IMR-90 (cell line): ENCODE measurements around the gene TRMT11. TPM values are rescaled to one million over a fixed set of nuclear protein-coding genes. Genes with fewer than 3 reads are reported as not detected.

Source experiments
- ATAC-seq: fragments of 200-7000 bp; cut with Tn5 transposase; 2 replicates; pipeline ENCODE4 v1.9.1; 2020; ENCODE audit warnings: low read depth, mild to moderate bottlenecking, moderate library complexity
- BruUV-seq: library from RNA; stranded (reverse); fragments of 400-500 nt; replicated peaks from 2 replicates; lab custom pipeline; 2021; lab: Mats Ljungman, UMichigan
- CTCF ChIA-PET: fragments of 300-600 bp; formaldehyde crosslinking; extraction: SDS; loops from one replicate; lab custom pipeline; 2021; ENCODE audit warnings: antibody characterized with exemption; lab: Yijun Ruan, JAX
- POLR2A ChIA-PET: fragments of 300-600 bp; sonication (Branson Sonifier 250); formaldehyde crosslinking; loops from one replicate; lab custom pipeline; 2022; ENCODE audit warnings: antibody characterized with exemption; ENCODE audit not compliant: unreplicated experiment; lab: Charles Lee
- DNase-seq: peaks from one replicate; pipeline ENCODE4 v3.0.0; 2013
- H2AFZ ChIP-seq: replicated peaks from 2 replicates; pipeline ENCODE3; 2013; ENCODE audit warnings: low read length, mild to moderate bottlenecking; ENCODE audit not compliant: poor library complexity
- H2AK5ac ChIP-seq: 2 replicates; pipeline ENCODE4 v1.6.1; 2013; ENCODE audit warnings: low read depth, low read length, inconsistent platforms
- H2AK9ac ChIP-seq: replicated peaks from 2 replicates; pipeline ENCODE3; 2013; ENCODE audit warnings: mild to moderate bottlenecking, low read depth, low read length, moderate library complexity; ENCODE audit not compliant: poor library complexity
- H2BK120ac ChIP-seq: 2 replicates; pipeline ENCODE4 v1.6.1; 2013; ENCODE audit warnings: low read depth, low read length, inconsistent platforms
- H2BK15ac ChIP-seq: 3 replicates; pipeline ENCODE4 v1.6.1; 2013; ENCODE audit warnings: low read depth, low read length, inconsistent platforms
- H2BK20ac ChIP-seq: 2 replicates; pipeline ENCODE4 v1.6.1; 2013; ENCODE audit warnings: low read depth, mild to moderate bottlenecking, inconsistent platforms, low read length, moderate library complexity
- H2BK5ac ChIP-seq: 2 replicates; pipeline ENCODE4 v1.6.1; 2013; ENCODE audit warnings: mild to moderate bottlenecking, low read depth, low read length, inconsistent platforms; ENCODE audit not compliant: poor library complexity, severe bottlenecking
- H3K14ac ChIP-seq: replicated peaks from 2 replicates; pipeline ENCODE4 v1.6.1; 2013; ENCODE audit warnings: low read depth, low read length, inconsistent platforms
- H3K18ac ChIP-seq: 2 replicates; pipeline ENCODE4 v1.6.1; 2013; ENCODE audit warnings: low read depth, low read length, control low read depth
- H3K23ac ChIP-seq: 2 replicates; pipeline ENCODE4 v1.6.1; 2013; ENCODE audit warnings: low read depth, low read length, inconsistent platforms
- H3K27ac ChIP-seq: 2 replicates; pipeline ENCODE4 v1.5.1; 2013; ENCODE audit warnings: mild to moderate bottlenecking, control low read depth, low read length; ENCODE audit not compliant: insufficient read depth
- H3K27me3 ChIP-seq: 2 replicates; pipeline ENCODE4 v1.6.1; 2013; ENCODE audit warnings: low read length; ENCODE audit not compliant: control insufficient read depth, insufficient read depth
- H3K36me3 ChIP-seq: 2 replicates; pipeline ENCODE4 v1.6.1; 2013; ENCODE audit warnings: low read length, mixed read lengths; ENCODE audit not compliant: control insufficient read depth, insufficient read depth
- H3K4ac ChIP-seq: 2 replicates; pipeline ENCODE4 v1.6.1; 2013; ENCODE audit warnings: low read depth, low read length, inconsistent platforms
- H3K4me1 ChIP-seq: 2 replicates; pipeline ENCODE4 v1.6.1; 2013; ENCODE audit warnings: low read length, mixed read lengths; ENCODE audit not compliant: control insufficient read depth, insufficient read depth
- H3K4me2 ChIP-seq: 2 replicates; pipeline ENCODE4 v1.6.1; 2013; ENCODE audit warnings: low read depth, mild to moderate bottlenecking, control low read depth, low read length, moderate library complexity
- H3K4me3 ChIP-seq: 2 replicates; pipeline ENCODE4 v1.5.1; 2013; ENCODE audit warnings: low read depth, mild to moderate bottlenecking, control low read depth, low read length, moderate library complexity; ENCODE audit not compliant: insufficient read depth
- H3K56ac ChIP-seq: 2 replicates; pipeline ENCODE4 v1.6.1; 2013; ENCODE audit warnings: low read length, inconsistent platforms; ENCODE audit not compliant: insufficient read depth; ENCODE audit errors: extremely low read depth
- H3K79me1 ChIP-seq, 2 experiments: 2 replicates each; pipeline ENCODE4 v1.6.1; 2013; ENCODE audit warnings: low read length in 2 of 2, inconsistent platforms in 1 of 2, low read depth in 1 of 2
- H3K9ac ChIP-seq: 2 replicates; pipeline ENCODE4 v1.6.1; 2013; ENCODE audit warnings: low read depth, low read length, control low read depth
- H3K9me1 ChIP-seq: 2 replicates; pipeline ENCODE4 v1.6.1; 2013; ENCODE audit warnings: low read length, inconsistent platforms; ENCODE audit not compliant: insufficient read depth
- H3K9me3 ChIP-seq: 2 replicates; pipeline ENCODE4 v1.6.1; 2013; ENCODE audit warnings: low read length; ENCODE audit not compliant: control insufficient read depth, insufficient read depth
- H4K20me1 ChIP-seq: 2 replicates; pipeline ENCODE4 v1.6.1; 2013; ENCODE audit warnings: low read length, inconsistent platforms; ENCODE audit not compliant: insufficient read depth
- H4K5ac ChIP-seq: 2 replicates; pipeline ENCODE4 v1.6.1; 2013; ENCODE audit warnings: mild to moderate bottlenecking, low read depth, low read length, control low read depth
- H4K8ac ChIP-seq, 2 experiments: 2 replicates each; pipeline ENCODE4 v1.6.1; 2013; ENCODE audit warnings: low read depth in 2 of 2, low read length in 2 of 2, control low read depth in 1 of 2, inconsistent platforms in 1 of 2
- H4K91ac ChIP-seq: 2 replicates; pipeline ENCODE4 v1.6.1; 2013; ENCODE audit warnings: low read depth, low read length, inconsistent platforms; ENCODE audit not compliant: insufficient read depth
- CEBPB ChIP-seq: IDR thresholded peaks from 2 replicates; pipeline ENCODE4 v1.6.1; 2012; ENCODE audit warnings: low read depth, low read length, improper control_type of control experiment
- MAFK ChIP-seq: IDR thresholded peaks from 2 replicates; pipeline ENCODE4 v1.6.1; 2012; ENCODE audit warnings: low read depth, low read length, improper control_type of control experiment
- MAZ ChIP-seq: IDR thresholded peaks from 2 replicates; pipeline ENCODE4 v1.6.1; 2012; ENCODE audit warnings: low read depth, mild to moderate bottlenecking, low read length, improper control_type of control experiment, moderate library complexity, borderline replicate concordance
- POLR2A ChIP-seq: IDR thresholded peaks from 2 replicates; pipeline ENCODE4 v1.6.1; 2012; ENCODE audit warnings: mild to moderate bottlenecking, low read depth, low read length
- WGBS, 2 experiments: methylation state at CpG; one replicate each; pipeline versions ENCODE4 v1.1.5 to v1.1.7; 2013; ENCODE audit warnings: missing lambda C conversion rate in 2 of 2; ENCODE audit not compliant: insufficient read length in 1 of 2; ENCODE audit errors: extremely low coverage in 2 of 2; 5-methylcytosine and 5-hydroxymethylcytosine counted together
- dilution Hi-C: fragments of 300-500 bp; cut with HindIII; formaldehyde crosslinking; loops from one replicate; pipeline ENCODE4 v1.14.3; 2018; ENCODE audit warnings: low sequenced_read_pairs; ENCODE audit not compliant: unreplicated experiment
- in situ Hi-C: fragments of 300-500 bp; cut with MboI; formaldehyde crosslinking; loops from 3 replicates; pipeline ENCODE4 v1.14.3; 2019; ENCODE audit warnings: low sequenced_read_pairs, inconsistent platforms, mixed read lengths
- intact Hi-C: fragments of 100-400 bp; cut with micrococcal nuclease; formaldehyde crosslinking; loops from 2 replicates; pipeline ENCODE4 v1.10.0; 2022
- polyA plus RNA-seq, 3 experiments: library from polyadenylated mRNA; depleted of rRNA; stranded (reverse); fragments of >200 nt; gene quantifications; 2 replicates each; pipeline ENCODE4 v1.2.3, GENCODE V29; 2012; ENCODE audit warnings: low replicate concordance in 1 of 3
- total RNA-seq: library from RNA; depleted of rRNA; stranded (reverse); fragments of >200 nt; gene quantifications from 2 replicates; pipeline ENCODE4 v1.2.3, GENCODE V29; 2012

The TRMT11 gene
- total and polyA plus RNA-seq, 2 of the 4 experiments (the other 2 are of a cell fraction): 14.3 to 19.0 TPM

DNA sequence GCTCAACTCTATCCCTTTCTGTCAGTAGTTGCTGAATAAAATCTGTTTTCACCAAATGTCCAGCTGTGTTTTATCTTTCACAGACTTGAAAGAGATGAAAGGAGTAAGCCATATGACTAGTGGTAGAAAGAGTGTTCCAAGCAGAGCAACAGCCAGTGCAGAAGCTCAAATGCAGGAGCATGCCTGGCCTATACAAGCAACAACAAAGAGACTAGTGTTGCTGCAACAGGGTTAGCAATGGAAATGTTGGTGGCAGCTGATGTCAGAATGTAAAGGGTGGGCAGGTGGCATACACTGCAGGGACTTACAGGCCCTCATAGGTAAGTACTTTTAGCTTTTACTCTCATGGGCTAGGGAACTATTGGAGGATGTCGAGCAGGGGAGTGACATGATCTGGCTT, 35.0 kb upstream of the TRMT11 start:
- H3K27me3 ChIP-seq: no peaks in the 10 kb centered on the region
- H3K9me3 ChIP-seq: no peaks in the 10 kb centered on the region
- H3K56ac ChIP-seq: no peak overlapping the region
- in situ Hi-C loops (no loop called here), intact Hi-C loops (no loop called here), dilution Hi-C loops (no loop called here)
- POLR2A ChIA-PET: no interaction called here
- 0 out of 4 replicates have a peak overlapping the region, but pooled peaks of 1 of the 2 experiments have one; percentile 4 for H4K8ac ChIP-seq
- 0 out of 2 replicates have a peak overlapping the region, but pooled peaks have one; percentile 44 for H2AK5ac ChIP-seq
- H3K9ac ChIP-seq: no peak overlapping the region
- peak overlapping the region; percentile 58; the same call in 1 of the 2 replicates for H3K27ac ChIP-seq
- no peak overlapping the region for H2AK9ac ChIP-seq
- no peak overlapping the region for H3K18ac ChIP-seq
- TF ChIP-seq CEBPB: no peak
- TF ChIP-seq MAFK: no peak
- no peak for TF ChIP-seq POLR2A
- no peak for TF ChIP-seq MAZ
- no TSS peak for BruUV-seq
- CTCF ChIA-PET: interaction anchor here (2.3 to 2.4 kb wide), 2 partner anchors 93 to 170 kb away, joined by 10 to 14 read pairs; no protein-coding TSS in a partner anchor
- ATAC-seq (no peak), DNase-seq (no peak)
- H3K36me3 ChIP-seq: no peaks in the 10 kb centered on the region
- WGBS, 2 experiments: no CpG with 5 or more reads among the region's 1 CpG
- H2BK120ac ChIP-seq: peak overlapping the region; percentile 35
- H4K20me1 ChIP-seq: no peaks in the 10 kb centered on the region
- H3K9me1 ChIP-seq: peaks cover 6% of the 10 kb centered on the region
- peak overlapping the region; percentile 61; the same call in 1 of the 2 replicates for H2BK20ac ChIP-seq
- no peak overlapping the region for H3K14ac ChIP-seq
- H4K91ac ChIP-seq: no peak overlapping the region; the same call in 1 of the 2 replicates
- no peaks in the 10 kb centered on the region for H3K79me1 ChIP-seq
- peak overlapping the region; percentile 11; the same call in 1 of the 2 replicates for H3K4ac ChIP-seq
- no peak overlapping the region for H2AFZ ChIP-seq
- no peak overlapping the region for H3K23ac ChIP-seq
- H3K4me3 ChIP-seq: no peak overlapping the region
- H2BK15ac ChIP-seq: peak overlapping the region; percentile 65; the same call in 1 of the 3 replicates
- H2BK5ac ChIP-seq: no peak overlapping the region
- H3K4me1 ChIP-seq: peaks cover 10% of the 10 kb centered on the region
- H3K4me2 ChIP-seq: no peak overlapping the region; the same call in 1 of the 2 replicates
- no peak overlapping the region for H4K5ac ChIP-seq
